LHCN-M2 (cell line): Measurements from ENCODE around the gene TMEM62. TPM values are rescaled to one million over a fixed set of nuclear protein-coding genes. Genes with fewer than 3 reads are reported as not detected.
A peak's percentile ranks its signal among the peaks of the same experiment; 100 is the strongest.
"Not testable (repeated sequence)": the region's sequence is repeated elsewhere in the genome, so short reads cannot be mapped to it uniquely, and the experiment has no call there.

Source experiments
- DNase-seq: peaks from one replicate; pipeline ENCODE4 v3.0.0-alpha.2; 2012; ENCODE audit warnings: low read depth
- total RNA-seq: library from RNA; depleted of rRNA; stranded (reverse); fragments of >200 nt; gene quantifications from 2 replicates; pipeline ENCODE4 v1.2.3, GENCODE V29; 2014

Gene TMEM62
- total RNA-seq, 1 experiment from 2014 or later, result 5.2 TPM

DNA sequence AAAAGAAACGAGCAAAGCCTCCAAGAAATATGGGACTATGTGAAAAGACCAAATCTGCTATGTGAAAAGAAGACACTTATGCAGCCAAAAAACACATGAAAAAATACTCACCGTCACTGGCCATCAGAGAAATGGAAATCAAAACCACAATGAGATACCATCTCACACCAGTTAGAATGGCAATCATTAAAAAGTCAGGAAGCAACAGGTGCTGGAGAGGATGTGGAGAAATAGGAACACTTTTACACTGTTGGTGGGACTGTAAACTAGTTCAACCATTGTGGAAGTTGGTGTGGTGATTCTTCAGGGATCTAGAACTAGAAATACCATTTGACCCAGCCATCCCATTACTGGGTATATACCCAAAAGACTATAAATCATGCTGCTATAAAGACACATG lies 43.8 kb downstream of the TMEM62 start:
- DNase-seq, result not testable (repeated sequence)

DNA sequence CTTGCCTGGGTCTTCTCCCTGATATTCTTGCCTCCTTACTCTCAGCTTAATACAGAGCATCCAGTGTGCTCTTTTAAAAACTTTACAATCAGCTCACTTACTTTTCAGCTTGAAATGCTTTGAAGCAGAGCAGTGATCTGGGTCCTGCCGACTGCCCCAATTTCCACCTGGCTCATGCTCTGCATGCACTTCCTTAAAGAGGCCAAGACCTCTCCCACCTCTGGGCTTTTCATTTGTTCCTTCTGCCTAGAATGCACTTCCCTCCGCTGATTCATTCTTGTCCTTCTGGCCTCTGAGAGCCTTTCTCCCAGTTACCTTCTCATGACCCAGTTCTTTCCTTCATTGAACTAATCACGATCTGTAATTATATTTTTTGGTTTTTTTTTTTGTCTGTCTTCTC lies 49.9 kb downstream of the TMEM62 start:
- no peak for DNase-seq

DNA sequence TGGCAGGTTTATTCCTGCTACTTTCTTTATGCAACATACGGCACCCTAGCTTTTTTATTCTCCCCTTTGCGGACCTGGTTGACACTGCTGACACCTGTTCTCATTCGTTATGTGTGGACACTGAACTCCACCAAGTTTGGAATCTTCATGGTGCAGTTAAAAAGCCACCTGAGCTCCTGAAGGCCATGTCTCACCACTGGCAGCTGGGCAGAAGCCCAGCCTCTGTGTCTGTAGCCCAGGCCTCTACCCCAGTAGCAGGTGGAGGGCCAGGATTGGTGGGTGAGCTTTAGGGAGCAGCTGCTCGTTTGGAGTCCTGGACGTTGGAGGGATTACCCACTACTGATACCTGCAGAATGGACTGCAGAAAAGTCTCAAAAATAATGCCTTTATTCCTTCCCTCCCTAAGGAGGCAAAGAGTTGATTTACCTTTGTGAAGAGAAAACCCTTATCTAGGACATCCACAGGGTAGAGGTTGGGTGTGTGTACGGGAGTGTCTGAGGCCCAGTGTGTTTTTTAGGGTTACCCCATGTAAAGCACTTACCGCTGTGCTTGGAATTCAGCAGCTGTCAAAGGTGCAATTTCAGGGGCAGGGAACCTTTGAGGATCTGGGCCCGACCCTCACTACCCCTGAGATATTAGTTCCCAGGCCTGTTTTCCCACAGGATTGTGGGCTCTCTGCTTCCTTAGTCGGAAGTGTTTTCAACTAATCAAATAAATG lies 51.2 kb downstream of the TMEM62 start:
- DNase-seq, result no peak

DNA sequence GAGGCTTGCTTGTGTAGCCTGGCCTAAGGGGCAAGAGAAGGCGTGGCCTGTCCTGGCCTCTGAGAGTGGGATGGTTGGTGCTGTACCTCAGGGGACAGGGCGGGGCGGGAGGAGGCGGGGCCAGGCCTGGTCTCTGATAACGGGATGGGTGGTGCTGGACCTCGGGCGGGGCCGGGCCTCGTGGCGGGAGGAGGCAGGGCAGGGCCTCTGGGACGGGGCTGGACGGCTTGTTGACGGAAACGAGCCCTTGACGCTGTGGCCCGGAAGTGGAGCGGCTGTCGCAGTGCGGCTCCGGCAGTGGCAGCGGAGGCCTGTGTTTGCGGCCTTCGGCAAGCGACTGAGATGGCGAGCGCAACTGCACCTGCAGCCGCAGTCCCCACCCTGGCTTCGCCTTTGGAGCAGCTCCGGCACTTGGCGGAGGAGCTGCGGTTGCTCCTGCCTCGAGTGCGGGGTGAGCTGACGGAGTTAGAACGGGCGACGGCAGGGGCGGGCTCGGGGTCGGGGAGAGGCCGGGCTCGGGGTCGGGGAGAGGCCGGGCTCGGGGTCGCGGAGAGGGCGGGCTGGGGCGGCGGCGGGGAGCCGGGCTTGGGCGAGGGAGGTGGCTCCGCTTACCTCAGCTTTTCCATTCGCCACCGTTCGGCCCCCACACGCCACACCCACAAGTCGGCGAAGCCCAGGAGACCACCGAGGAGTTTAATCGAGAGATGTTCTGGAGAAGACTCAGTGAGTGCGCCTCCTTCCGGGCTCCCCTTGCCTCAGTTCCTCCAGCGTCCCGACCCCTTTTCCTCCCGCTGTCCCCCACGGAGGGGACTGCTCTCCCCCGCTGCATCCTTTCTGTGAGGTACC lies 52.0 kb downstream of the TMEM62 start, which contains the start of gene CCNDBP1:
Gene CCNDBP1, plus strand, starts transcription at position 247 of the 846 bp plus-strand sequence. Its CDS starts 96 bp downstream, at position 343.
- DNase-seq, result peak; percentile 76

DNA sequence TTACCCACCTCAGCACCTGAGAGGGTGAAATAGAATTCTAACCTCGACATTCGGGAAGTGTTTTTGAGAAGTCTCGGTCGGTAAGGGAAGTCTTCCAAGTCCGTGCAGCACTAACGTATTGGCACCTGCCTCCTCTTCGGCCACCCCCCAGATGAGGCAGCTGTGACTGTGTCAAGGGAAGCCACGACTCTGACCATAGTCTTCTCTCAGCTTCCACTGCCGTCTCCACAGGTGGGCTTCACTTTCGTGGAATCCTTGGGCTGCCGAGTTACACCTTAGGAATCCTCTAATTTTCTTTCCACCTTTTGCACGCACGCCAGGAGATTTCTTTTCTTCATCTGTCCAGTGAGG lies 52.6 kb downstream of the TMEM62 start:
- DNase-seq, result peak; percentile 6

DNA sequence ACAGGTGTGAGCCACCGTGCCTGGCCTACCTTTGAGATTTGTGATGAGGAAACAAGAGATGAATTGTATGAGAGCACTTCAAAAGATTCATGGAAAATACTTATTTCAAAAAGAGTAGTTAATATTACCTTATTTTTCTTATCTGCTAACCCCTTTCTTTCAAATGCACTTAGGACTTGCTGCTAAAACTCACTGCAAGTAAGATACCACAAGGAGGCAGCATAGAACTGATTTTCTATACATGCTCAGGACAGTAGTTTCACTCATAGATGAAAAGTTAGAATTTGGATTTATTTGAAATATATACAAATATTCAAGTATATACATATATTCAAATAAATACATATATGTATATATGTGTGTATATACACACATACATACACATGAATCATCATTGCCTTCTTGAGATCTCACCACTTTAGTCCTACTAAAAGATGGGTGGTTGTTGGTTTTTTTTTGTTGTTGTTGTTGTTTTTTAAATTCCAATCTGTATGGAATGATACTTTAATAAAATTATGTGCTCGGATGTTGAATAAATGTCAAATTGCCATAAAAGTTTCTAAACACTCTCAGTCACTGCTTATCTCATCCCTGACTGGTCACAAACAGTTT lies 54.3 kb downstream of the TMEM62 start:
- DNase-seq, result peak; percentile 48

DNA sequence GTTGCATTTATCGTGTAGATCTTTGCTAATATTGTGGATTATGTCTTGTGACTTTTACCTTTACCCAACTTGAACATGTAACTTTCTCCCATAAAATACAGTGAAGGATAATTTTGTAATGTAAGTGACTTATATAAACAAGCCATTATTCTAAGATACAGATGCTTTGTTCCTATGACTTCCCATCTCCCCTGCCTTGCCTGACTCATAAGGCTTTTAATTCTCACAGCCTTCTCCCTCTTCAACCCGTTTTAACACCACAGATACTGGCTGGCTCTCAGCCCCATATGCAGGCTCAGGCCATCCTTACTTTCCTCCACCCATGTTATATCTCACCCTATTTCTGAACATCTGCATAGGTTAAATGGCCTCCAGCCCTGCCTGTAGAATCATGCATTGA lies 55.9 kb downstream of the TMEM62 start:
- DNase-seq, result no peak

DNA sequence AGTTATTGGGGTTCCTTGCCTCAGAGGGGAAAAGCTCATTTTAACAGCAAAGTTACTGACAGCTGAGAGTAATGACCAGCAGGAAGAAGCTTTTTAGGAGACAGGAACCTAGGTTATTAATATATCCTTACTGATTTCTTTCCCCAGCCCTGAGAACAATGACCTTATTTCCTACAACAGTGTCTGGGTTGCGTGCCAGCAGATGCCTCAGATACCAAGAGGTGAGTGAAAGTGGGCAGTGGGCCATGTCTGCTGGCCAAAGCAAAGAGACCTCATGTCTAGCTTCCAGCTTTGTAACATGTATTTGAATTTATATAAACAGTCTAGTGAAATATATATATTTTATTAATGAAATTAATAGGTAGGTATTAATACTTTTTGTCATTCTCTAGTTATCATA lies 56.8 kb downstream of the TMEM62 start:
- DNase-seq, result no peak

DNA sequence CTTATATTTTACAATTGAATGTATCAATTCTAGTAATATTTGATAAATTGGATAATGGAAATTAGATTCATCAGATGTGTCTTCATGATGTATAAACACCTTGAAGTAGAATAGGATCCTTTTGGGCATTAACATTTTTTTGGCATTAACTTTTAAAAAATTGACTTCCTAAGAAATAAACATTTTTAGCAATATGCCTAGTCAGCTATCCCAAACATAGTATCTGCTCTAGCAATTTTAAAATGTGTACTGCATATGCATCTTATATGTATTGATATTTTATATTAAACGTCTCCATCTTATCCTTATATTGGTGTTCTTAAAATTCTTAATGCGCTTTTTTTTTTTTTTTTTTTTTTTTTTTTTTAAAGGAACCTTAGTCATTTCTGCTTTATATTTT lies 60.3 kb downstream of the TMEM62 start:
- DNase-seq, result no peak

DNA sequence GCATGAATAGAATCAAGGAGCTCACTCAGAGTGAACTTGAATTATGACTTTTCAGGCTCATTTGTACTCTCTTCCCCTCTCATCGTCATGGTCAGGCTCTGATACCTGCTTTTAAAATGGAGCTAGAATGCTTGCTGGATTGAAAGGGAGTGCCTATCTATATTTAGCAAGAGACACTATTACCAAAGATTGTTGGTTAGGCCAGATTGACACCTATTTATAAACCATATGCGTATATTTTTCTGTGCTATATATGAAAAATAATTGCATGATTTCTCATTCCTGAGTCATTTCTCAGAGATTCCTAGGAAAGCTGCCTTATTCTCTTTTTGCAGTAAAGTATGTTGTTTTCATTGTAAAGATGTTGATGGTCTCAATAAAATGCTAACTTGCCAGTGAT lies 61.4 kb downstream of the TMEM62 start:
- no peak for DNase-seq

DNA sequence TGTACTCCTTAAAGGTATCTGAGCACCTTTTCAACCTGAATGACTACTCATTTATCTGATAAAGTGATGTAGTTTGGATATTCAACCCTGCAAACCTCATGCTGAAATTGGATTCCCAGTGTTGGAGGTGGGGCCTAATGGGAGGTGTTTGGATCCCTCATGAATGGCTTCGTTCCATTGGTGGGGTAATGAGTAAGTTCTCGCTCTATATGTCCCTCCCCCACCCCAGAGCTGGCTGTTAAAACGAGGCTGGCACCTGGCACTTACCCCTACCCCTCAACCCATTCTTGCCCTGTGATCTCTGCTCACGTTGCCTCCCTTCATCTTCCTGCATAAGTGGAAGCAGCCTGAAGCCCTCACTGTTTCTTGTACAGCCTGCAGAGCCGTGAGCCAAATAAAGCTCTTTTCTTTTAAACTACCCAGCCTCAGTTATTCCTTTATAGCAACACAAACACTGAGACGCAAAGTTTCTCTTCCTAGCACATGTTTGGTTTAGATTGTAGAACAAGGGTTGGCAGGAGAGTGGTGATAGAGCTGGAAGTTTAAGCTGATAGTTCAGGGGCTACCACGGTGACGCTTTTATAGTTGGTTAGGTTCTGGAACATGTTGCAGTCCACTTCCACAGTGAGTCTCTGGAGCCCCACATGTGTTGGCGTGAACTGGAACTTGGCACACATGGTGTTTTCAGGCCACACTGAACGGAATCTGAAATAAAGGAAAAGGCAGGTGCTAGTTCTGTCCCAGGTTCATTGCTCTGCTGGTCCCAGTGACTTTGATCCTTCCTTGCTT lies 63.6 kb downstream of the TMEM62 start:
- DNase-seq, result no peak

DNA sequence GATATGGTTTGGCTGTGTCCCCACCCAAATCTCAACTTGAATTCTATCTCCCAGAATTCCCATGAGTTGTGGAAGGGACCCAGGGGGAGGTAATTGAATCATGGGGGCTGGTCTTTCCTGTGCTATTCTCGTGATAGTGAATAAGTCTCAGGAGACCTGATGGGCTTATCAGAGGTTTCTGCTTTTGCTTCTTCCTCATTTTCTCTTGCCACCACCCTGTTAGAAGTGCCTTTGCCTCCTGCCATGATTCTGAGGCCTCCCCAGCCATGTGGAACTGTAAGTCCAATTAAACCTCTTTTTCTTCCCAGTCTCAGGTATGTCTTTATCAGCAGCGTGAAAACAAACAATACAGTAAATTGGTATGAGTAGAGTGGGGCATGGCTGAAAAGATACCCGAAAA lies 64.4 kb downstream of the TMEM62 start:
- DNase-seq, result not testable (repeated sequence)

DNA sequence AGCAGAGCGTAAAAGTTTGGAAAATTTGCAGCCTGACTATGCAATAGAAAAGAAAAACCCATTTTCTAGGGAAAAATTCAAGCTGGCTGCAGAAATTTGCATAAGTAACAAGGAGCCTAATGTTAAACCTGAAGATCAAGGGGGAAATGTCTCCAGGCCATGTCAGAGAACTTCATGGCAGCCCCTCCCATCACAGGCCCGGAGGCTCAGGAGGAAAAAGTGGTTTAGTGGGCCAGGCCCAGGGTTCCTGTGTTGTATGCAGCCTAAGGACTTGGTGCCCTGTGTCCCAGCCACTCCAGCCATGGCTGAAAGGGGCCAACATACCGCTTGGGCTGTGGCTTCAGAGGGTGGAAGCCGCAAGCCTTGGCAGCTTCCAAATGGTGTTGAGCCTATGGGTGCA lies 65.2 kb downstream of the TMEM62 start:
- not testable (repeated sequence) for DNase-seq

DNA sequence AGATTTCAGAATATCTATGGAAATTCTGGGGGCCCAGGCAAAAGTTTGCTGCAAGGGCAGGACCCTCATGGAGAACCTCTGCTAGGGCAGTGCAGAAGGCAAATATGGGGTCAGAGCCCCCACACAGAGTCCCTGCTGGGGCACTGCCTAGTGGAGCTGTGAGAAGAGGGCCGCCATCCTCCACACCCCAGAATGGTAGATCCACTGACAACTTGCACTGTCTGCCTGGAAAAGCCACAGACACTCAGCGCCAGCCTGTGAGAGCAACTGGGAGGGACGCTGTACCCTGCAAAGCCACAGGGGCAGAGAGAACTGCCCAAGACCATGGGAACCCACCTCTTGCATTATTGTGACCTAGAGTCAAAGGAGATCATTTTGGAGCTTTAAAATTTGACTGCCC lies 65.6 kb downstream of the TMEM62 start:
- no peak for DNase-seq

DNA sequence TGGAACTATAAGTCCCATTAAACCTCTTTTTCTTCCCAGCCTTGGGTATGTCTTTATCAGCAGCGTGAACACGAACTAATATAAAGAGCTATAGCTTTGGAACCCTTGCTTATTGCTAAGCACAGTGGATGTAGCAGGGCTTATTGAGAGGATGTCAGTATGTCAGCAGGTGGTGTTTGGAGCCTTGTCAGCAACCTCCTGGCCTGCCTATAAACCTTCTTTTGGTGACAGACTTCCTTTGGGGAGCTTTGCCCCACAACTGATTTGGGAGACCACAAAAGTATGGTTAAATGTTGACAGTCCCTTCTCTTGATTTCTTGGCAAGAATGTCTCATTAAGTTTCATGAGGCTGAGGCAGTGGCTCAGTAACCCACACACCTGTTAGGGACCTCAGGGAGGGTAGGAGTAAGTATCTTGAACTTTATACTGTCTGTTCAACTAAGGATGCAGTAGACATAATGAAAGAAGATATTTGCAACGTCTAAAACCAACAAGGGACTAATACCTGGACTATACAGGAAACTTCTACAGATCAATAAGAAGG lies 66.6 kb downstream of the TMEM62 start:
- DNase-seq, result no peak

DNA sequence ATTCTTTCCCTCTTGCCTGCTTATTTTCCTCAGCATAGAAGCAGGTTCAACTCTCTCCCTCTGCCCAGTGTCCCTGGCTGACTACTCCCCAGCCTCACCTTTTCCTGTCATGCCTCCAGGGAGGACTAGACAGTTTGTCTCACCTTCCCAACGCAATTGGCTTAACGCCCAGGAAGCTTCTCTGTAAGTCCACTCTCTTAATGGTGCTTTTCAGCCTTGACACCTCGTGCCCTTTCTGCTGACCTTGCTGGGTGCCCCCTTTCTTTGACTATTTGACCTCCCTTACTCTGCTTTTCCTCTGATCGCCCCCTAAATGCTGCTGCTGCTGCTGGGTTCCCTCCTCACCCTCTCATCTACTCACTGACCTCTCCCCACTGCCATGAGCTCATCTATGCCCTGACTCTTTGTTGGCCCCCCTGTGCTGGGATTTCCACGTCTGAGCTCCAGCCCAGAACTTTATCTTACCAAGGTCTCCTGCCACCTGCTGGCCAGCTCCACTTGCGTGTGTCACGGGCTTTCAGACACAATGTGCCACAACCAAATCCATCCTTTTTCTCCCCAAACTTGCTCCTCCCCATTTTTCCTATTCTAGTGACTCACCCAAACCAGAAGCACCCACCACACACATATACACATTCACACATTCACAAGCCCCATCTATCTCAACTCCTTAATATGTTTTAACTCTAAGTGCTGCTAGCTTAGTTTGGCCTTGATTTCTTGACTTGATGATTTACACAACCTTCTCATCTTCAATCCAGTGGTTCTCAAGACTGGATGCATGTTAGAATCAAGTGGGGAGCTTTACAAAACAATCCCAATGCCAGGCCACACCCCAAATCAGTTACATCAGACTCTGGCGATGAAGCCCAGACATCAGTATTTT lies 70.9 kb downstream of the TMEM62 start:
- peak; percentile 54 for DNase-seq

DNA sequence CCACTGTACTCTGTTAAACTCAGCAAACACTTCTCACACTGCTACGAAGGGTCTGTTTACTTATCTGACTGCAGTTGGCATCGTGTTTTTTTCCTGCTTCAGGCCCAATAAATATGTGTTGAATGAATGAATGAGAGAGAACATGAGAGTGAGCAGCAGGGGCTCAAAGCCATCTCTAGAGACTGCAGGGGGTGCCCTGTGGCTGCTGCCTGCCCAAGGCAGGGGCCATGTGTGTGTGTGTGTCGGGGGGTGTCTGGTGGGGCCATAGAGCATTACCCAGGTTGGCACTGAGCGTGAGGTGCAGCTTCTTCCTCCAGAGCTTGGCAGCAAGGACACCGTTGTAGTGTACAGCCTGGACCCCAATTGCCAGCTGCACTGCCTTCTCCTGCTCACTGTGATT lies 72.7 kb downstream of the TMEM62 start:
- DNase-seq, result no peak

DNA sequence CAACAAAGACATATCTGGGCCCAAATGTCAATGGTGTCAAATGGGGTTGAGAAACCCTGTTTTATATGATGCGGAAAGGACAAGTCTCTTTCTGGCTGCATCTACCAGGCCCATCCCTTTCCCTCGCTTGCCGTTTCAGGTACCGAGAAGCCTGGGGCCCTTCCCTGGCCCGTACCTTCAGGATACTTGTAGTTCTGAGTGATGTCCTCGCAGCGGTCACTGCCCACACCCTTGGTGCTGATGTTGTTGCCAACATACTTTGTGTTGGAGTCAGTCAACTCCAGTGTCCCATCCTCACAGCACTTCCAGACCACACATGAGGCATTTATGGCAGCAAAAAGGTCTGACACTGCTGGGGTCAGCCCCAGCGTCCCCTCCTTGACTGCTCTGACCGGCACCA lies 73.6 kb downstream of the TMEM62 start:
- DNase-seq, result no peak

DNA sequence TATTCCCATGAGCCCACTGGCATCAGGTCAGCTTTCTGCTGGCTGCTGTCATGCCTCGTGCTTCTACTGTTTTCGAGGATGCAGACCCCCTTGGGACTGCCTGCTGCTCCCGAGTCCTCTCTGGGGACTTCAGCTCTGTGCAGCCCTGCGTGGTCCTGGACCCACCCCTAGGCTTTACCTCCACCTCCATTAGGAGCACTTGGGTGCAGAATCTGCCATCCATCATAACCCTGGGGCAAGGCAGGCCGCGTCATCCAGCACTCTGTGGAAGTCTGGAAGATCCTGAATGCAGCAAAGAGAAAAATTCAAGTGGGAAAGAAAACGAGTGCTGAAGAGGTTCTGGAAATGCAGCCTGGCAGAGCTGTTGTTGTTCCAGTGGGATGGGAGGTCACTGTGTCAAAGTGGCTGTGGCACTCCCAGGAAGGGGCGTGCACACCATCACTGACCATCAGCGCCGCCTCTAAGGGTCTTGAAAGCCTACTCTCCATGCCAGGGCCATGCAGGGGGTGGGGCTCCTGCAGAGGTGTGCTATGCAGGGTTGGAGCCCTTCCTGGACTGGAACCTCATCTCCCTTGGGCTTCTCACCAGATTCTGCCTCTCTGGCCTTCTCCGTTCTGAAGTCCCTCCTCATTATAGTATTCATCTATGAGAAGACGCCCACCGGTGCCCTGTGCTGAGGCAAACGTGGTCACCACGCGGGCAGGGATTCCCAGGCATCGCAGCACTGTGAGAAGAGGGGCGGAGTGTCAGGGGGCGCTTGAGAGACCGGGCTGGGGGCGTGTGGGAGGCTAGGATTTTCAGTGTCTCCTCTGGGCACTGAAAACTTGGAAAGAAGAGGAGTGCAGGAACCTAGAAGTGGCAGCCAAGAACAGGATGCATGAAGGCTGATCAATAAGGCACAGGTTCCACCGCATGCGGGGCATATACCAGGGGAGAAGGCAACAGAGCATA lies 74.9 kb downstream of the TMEM62 start:
- DNase-seq, result no peak
